Transverse colon (tissue), 4 donors: ENCODE data around the gene FBN3.

Experiments used
- POLR2A ChIP-seq: fragments of 450-650 bp; IDR thresholded peaks from one replicate; pipeline ENCODE4 v1.6.1; 2016; ENCODE audit warnings: antibody characterized with exemption, mild to moderate bottlenecking, moderate library complexity
- POLR2AphosphoS5 ChIP-seq, 3 donors: sonication (generic); formaldehyde crosslinking; IDR thresholded peaks; one replicate each; pipeline ENCODE4 v1.6.1; 2016; ENCODE audit warnings: antibody characterized with exemption in 3 of 3
- TF ChIP-seq, protein P1 (sequence below), 5 experiments: fragments of 200-600 bp in 3 of 5; fragments of 450-650 bp in 2 of 5; sonication (generic) in 3 of 5; IDR thresholded peaks; 1 replicate in 2 of 5; 2 replicates in 3 of 5; pipeline ENCODE4 v1.5.1; 2016 to 2017; ENCODE audit warnings: antibody characterized with exemption in 5 of 5, inconsistent platforms in 3 of 5, mild to moderate bottlenecking in 2 of 5, moderate library complexity in 1 of 5

DNA sequence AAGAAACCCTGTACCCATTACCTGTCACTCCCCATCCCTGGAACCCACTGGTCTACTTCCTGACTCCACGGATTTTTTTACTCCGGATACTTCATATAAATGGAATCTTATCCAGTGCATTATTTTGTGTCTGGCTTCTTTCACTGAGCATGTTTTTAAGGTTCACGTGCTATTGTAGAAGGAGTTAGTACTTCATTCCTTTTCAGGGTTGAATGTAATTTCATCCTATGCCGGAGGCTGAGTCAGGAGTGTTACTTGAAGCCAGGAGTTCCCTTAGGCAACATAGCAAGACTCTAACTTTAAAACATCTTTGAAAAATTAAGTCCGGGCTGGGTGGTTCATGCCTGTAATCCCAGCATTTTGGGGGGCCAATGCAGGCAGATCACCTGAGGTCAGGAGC, 126.0 kb downstream of the FBN3 start:
- TF ChIP-seq POLR2AphosphoS5 (IDR thresholded peaks at IDR 0.05) (no peak), POLR2A (no peak)
- TF ChIP-seq, protein P1, sequence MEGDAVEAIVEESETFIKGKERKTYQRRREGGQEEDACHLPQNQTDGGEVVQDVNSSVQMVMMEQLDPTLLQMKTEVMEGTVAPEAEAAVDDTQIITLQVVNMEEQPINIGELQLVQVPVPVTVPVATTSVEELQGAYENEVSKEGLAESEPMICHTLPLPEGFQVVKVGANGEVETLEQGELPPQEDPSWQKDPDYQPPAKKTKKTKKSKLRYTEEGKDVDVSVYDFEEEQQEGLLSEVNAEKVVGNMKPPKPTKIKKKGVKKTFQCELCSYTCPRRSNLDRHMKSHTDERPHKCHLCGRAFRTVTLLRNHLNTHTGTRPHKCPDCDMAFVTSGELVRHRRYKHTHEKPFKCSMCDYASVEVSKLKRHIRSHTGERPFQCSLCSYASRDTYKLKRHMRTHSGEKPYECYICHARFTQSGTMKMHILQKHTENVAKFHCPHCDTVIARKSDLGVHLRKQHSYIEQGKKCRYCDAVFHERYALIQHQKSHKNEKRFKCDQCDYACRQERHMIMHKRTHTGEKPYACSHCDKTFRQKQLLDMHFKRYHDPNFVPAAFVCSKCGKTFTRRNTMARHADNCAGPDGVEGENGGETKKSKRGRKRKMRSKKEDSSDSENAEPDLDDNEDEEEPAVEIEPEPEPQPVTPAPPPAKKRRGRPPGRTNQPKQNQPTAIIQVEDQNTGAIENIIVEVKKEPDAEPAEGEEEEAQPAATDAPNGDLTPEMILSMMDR (IDR thresholded peaks at IDR 0.05), result no peak
